Panc1 (cell line): ENCODE data around the gene SPTBN1.

Source experiments
- CTCF ChIP-seq: fragments of 450-650 bp; IDR thresholded peaks from 2 replicates; pipeline ENCODE4 v1.5.1; 2017; ENCODE audit warnings: mild to moderate bottlenecking
- POLR2AphosphoS5 ChIP-seq: IDR thresholded peaks from 2 replicates; pipeline ENCODE4 v1.6.1; 2012; ENCODE audit warnings: mild to moderate bottlenecking, low read depth, low read length, moderate library complexity
- TCF7L2 ChIP-seq: IDR thresholded peaks from 2 replicates; pipeline ENCODE4 v1.6.1; 2011; ENCODE audit warnings: mild to moderate bottlenecking, low read depth, low read length, inconsistent platforms

- TF ChIP-seq POLR2AphosphoS5 (no peak), CTCF (no peak), TCF7L2 (no peak)
Measured at GRCh38 chr2:54446122-54446521, 10.0 kb upstream of the SPTBN1 start.
